ENCODE data around the gene ANXA2.

GRCh38 chr15:60344461-60344860 is 53.3 kb downstream of the ANXA2 start:
- TF ChIP-seq GATA2 (IDR thresholded peaks at IDR 0.05; ENCODE audit: low read depth, low read length): no peak
- TF ChIP-seq GATA3 (IDR thresholded peaks at IDR 0.05; ENCODE audit: low read depth, low read length): no peak
